Cerebellar cortex (tissue), 1 donor: ENCODE data around the gene SAXO1.
"Not testable (repeated sequence)": the region's sequence is repeated elsewhere in the genome, so short reads cannot be mapped to it uniquely, and the experiment has no call there.

Experiments used
- DNase-seq: peaks from one replicate; pipeline ENCODE4 v3.0.0-alpha.2; 2015; ENCODE audit warnings: low spot score

The SAXO1 gene

GRCh38 chr9:18999173-18999785 is 33.7 kb downstream of the SAXO1 start:
- DNase-seq = no peak

DNA sequence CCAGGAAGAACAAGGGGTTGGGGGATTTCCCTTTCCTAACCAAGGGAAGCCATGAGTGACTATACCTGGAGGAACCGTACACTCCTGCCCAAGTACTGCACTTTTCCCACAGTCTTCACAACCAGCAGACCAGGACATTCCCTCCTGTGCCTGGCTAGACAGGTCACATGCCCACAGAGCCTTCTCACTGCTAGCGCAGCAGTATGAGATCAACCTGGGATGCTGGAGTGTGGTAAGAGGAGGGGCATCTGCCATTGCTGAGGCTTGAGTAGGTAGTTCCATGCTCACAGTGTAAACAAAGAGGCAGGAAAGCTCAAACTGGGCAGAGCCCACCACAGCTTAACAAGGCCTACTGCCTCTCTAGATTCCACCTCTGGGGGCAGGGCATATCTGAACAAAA is 35.9 kb downstream of the SAXO1 start:
- no peak for DNase-seq

- DNase-seq = no peak
Observed at GRCh38 chr9:18996211-18996610, 36.8 kb downstream of the SAXO1 start.

GRCh38 chr9:18994263-18994916 is 38.6 kb downstream of the SAXO1 start:
- no peak for DNase-seq

GRCh38 chr9:18991197-18991596 is 41.8 kb downstream of the SAXO1 start:
- DNase-seq = not testable (repeated sequence)

DNA sequence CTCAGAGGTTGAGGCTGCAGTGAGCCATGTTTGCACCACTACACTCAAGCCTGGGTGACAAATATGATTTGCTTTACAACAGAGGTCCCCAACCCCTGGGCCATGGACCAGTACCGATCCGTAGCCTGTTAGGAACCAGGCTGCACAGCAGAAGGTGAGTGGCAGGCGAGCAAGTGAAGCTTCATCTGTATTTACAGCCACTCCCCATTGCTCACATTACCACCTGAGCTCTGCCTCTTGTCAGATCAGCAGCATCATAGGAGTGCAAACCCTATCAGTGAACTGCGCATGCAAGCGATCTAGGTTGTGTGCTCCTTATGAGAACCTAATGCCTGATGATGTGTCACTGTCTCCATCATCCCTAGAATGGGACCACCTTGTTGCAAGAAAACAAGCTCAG is 42.5 kb downstream of the SAXO1 start:
- DNase-seq = no peak

DNA sequence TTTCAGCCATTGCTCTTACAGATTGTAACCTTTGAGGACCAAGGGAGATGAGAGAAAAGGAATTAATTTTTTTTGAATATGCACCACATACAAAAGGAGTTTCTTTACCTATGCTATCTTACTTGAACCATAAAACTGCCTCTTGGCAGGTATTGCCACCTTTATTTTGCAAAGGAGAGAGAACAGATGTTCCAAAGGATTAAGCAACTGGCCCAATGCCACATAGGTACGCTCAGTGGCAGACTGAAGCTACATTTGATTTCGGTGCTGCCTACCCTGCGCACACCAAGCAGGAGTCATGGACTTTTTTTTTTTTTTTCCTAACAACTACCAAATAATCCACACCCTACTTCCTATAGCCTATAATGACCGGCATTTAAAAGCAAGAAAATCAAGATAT is 43.1 kb downstream of the SAXO1 start:
- no peak for DNase-seq

DNA sequence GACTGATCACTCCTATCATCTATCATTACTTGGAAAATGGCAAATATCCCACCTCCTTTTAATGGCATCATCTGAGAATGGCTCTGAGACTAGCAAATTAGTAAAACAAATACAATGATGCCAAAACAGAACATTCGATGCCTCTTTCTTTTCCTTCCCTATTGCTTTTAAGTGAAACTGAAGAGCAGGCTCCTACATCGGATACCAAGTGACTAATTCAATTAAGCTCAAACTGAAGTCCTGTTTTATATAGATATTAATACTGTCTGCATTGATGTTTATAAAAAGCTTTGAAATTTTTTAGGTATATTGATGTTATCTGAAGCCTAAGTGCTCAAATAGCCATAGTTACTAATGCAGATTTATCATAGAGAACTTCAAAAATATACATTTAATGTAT is 43.9 kb downstream of the SAXO1 start:
- DNase-seq = no peak

DNA sequence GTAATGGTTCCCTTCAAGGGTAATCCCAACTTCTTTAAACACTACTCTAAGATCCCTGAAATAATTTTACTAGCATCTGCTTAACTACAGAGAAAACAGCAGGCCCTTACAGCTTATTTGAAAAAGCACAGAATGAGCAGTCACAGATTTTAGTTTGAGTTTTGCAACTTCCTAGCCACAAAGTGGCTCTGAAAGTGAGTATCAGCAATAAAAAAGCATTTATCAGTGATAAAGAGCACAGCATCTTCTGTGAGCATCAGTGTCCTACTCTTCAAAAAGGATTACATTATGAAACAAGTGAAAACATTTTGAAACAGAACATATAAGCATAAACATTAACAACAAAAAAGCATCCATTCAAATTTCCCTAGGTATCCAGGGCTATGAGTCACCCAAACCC is 45.0 kb downstream of the SAXO1 start:
- no peak for DNase-seq

DNA sequence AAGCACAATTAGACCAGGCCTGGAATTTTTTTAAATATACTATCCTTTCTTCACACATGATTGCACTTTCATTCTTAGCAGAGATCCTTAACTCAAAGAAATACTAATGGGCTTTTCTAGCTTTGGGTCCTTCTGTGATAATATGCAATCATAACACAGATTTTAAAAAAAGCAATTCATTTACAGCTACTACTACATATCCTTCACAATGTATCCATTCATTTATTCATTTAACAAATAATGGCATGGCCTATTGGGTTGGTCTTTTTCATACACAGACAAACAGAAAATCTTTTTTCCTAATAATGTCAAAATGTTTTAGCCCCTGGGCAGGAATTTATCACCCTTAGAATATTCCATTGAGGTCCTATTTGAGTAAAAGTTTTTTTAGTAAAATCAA is 47.0 kb downstream of the SAXO1 start:
- DNase-seq = no peak

DNA sequence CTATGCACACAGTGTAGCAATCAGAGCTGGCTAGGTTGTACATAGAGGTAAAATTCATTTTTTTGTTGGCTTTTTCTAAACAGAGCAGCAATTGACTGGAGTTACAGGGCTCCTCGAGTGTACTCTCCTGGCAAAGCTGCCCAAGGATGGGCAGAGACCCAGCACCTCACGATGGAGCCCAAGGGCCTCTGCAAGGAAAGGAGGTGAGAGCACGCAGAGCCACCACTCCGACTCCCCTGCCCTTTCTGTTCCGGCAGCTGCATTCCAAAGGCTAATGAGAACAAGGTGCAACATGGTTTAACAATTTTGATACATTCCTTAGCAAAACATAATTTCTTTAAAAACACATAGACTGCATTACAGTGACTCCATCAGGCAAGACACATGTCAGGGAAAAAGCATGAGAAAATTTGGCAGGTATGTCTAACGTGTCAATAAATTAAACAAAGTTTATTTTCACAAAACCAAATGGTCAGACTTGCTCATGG is 47.5 kb downstream of the SAXO1 start:
- DNase-seq = no peak

DNA sequence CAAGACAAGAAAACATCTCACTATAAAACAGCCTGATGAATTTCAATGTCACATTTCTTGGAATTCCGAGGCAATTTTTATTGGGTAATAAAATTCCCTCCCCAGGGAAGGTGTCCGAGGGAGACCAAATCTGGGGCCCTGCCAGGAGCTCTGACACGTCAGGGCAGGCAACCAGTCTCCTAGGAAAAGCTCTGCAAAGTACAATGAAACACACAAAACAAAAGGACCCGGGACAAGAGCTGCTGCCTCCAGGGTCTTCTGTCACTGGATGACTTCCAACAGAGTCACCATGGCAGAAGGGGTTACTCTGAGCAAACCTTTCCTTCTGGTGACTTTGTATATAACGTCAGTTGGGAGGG is 50.8 kb downstream of the SAXO1 start:
- no peak for DNase-seq

DNA sequence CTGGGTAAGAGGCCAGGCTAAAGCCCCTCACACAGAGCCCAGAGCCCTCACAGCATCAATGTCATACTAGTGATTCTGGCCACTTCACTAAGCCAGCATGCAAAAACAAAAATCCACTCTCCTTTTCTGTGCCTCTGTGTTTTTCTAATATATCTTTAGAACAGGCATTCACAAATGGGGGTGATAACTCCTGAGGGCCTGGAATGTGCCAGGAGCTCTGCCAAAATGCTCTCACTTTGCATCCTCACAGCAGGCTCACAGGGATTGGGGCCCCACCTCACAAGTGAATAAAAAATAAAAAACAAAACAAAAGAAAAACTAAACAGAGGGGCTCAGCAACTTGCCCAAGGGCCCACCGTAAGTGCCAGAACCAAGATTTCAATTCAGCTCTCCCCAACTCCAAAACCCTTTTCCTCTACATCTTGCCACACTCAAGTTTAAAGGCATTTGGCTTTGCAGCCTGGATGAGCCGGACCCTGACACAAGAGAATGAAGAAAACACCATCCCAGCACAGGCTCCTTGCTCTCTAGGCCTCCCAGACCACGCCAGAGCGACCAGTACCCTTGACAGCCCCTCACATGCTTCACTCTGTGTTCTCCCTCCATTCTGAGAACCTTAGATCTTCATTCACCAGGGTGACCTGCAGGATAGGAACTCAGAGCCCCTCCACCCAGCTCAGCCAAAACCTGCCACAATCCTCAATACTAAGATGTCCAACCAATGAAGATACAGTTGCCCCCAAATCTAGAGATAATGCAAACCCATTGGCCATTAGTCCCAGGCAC is 51.3 kb downstream of the SAXO1 start:
- DNase-seq = no peak

DNA sequence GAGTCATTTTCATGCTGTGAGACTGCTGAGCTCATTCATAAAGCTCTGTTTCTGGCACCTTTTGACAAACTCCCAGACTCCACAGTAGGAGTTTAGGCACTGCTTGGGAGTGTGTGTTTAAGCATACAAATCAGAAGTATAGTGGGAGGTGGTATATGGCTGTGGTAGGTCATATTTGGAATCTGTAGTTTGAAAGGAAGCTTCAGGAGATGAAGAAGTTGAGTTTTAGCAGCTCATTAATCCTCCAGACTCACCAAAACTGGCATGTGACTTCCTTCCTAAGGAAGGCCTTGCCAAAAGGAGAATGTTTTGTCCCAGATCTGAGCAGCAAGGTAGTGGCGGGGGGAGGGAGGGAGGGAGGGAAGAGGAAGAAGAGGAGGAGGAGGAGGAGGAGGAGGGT is 52.8 kb downstream of the SAXO1 start:
- peak; percentile 16 for DNase-seq

DNA sequence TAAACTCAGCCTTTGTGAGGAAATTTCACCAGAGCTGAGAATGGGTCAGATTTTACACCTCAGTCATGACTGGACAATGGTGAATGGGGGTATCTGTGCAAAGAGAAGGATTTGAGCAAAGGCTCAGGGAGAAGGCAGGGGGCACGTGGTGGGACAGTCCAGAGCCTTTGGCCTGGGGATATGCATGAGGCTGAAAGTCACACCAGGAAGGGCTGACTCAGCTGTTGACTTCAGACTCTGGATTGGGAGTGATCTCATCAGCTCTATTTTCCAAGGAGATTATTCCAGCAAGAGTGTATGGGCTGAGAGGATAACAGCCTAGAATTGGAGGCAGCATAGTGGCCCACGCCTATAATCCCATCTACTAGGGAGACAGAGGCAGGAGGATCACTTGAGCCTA is 53.6 kb downstream of the SAXO1 start:
- DNase-seq = no peak

DNA sequence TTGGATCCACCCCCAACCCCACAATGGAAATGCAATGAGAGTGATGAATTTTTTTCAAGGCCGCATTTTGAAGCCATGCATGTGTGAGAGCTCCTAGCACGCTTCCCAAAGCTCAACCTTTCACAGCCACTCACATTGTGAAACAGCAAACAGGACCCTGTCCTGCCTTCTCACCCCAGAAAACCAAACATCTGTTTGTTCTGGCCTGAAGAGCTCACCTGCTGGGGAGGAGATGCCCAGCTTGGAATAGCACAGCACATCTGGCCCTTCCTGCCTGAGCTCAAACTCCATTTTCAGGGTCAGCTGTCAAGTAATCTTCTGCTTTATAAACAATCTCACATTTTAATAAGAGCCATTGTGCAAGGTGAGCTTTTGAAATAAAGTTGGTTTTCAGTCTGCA is 54.8 kb downstream of the SAXO1 start:
- no peak for DNase-seq

- DNase-seq = no peak
Observed at GRCh38 chr9:18976709-18977531, 56.1 kb downstream of the SAXO1 start.

GRCh38 chr9:18976221-18976708 is 56.7 kb downstream of the SAXO1 start:
- DNase-seq = no peak

DNA sequence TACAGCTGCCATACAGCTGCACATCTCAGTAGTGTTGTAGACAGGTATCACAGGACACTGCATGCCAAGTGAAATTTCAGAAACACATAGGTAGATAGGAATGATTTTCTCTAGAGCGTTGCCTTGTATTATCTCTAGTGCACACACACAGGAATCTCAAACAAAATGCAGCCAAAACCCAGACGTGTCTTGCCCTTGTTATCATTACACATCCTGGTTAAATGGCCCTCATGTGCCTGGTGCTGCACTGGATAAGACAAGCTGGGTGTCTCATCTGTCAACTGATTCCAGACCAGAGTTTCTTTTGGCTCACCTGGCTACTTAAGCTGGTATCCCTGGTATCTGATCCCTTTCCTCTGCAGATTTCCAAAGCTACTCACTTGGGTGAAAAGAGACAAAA is 59.7 kb downstream of the SAXO1 start:
- no peak for DNase-seq

DNA sequence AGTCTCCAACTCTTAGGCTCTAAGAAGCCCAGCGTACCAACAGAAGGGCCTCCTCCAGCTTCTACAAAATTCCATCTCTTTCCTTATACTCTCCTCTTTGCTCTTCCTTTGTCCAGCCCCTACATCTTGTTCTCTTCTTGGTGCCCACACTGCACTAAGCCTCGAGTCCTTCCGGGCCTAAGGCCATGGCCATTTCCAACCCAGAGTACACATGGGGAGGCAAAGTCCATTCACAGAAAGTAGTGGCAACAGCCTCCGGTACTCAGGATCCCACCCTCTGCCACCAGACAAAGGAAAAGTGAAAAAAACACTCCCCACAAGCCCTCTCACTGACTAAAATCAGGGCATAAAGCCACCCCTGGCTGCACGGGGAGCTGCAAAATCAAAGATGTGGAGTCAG is 60.3 kb downstream of the SAXO1 start:
- no peak for DNase-seq

- DNase-seq = no peak
Observed at GRCh38 chr9:18971909-18972308, 61.1 kb downstream of the SAXO1 start.

- DNase-seq = no peak
Observed at GRCh38 chr9:18971404-18971803, 61.6 kb downstream of the SAXO1 start.
